ENCODE measurements around the gene NTN1.

NTN1 gene

DNA sequence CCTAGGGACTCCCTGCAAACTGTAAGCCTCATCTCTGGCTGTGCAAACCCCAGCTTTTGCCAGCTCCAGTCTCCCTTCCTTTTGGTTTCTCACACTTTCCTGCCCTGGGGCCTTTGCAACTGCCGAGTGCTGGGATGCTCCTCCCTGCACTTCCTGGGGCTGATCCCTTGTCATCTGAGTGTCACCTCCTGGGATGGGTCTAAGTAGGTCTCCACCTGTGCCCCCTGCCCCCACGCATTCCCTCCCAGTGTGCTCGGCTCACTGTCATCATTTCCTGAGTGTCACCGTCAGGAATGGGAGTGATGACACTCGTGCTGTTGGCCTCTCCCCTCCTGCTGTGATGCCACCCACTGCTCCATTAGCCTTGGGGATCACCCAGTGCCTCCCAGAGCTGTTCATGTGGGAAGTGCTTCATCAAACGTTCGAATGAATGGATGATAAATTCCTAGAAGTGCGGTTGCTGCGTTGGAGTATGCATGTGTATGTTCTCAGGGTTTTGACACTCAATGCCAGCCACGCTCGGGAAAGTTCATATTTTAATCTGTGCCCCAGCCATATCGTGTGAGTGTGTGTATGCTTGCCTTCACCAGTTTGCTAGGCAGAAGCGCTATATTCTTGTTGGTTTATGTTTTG lies 189.9 kb downstream of the NTN1 start:
- H3K9me3 Mint-ChIP-seq = peaks cover 12% of the 10 kb centered on the region
- peaks cover 18% of the 10 kb centered on the region for H3K27me3 Mint-ChIP-seq (ENCODE audit: low read depth)

GRCh38 chr17:9212376-9213302 lies 191.3 kb downstream of the NTN1 start:
- TF ChIP-seq, protein P1, sequence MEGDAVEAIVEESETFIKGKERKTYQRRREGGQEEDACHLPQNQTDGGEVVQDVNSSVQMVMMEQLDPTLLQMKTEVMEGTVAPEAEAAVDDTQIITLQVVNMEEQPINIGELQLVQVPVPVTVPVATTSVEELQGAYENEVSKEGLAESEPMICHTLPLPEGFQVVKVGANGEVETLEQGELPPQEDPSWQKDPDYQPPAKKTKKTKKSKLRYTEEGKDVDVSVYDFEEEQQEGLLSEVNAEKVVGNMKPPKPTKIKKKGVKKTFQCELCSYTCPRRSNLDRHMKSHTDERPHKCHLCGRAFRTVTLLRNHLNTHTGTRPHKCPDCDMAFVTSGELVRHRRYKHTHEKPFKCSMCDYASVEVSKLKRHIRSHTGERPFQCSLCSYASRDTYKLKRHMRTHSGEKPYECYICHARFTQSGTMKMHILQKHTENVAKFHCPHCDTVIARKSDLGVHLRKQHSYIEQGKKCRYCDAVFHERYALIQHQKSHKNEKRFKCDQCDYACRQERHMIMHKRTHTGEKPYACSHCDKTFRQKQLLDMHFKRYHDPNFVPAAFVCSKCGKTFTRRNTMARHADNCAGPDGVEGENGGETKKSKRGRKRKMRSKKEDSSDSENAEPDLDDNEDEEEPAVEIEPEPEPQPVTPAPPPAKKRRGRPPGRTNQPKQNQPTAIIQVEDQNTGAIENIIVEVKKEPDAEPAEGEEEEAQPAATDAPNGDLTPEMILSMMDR (IDR thresholded peaks at IDR 0.05; ENCODE audit: unreplicated experiment in 3 of 3) = no peak
- H3K9me3 Mint-ChIP-seq = peaks cover 20% of the 10 kb centered on the region
- peaks cover 18% of the 10 kb centered on the region for H3K27me3 Mint-ChIP-seq (ENCODE audit: low read depth)
- no peak overlapping the region for H3K27ac Mint-ChIP-seq
- H3K4me1 Mint-ChIP-seq = peaks cover 14% of the 10 kb centered on the region
- no peak overlapping the region for H3K4me3 Mint-ChIP-seq
- peaks cover 15% of the 10 kb centered on the region for H3K36me3 Mint-ChIP-seq (ENCODE audit: low read depth)

More for the DNA sequence above, 189.9 kb downstream of the NTN1 start:
- no peak overlapping the region for H3K4me3 Mint-ChIP-seq
- peak overlapping the region in 1 of 3 experiments; percentile 2 for H3K27ac Mint-ChIP-seq
- TF ChIP-seq, protein P1 (IDR thresholded peaks at IDR 0.05; ENCODE audit: unreplicated experiment in 3 of 3) = no peak
- peaks cover 19% of the 10 kb centered on the region for H3K4me1 Mint-ChIP-seq
- peaks cover 11% of the 10 kb centered on the region for H3K36me3 Mint-ChIP-seq (ENCODE audit: low read depth)

- H3K27ac Mint-ChIP-seq = no peak overlapping the region
- TF ChIP-seq, protein P1 (IDR thresholded peaks at IDR 0.05; ENCODE audit: unreplicated experiment in 3 of 3) = no peak
- H3K36me3 Mint-ChIP-seq (ENCODE audit: low read depth) = peaks cover 15% of the 10 kb centered on the region
- peaks cover 18% of the 10 kb centered on the region for H3K27me3 Mint-ChIP-seq (ENCODE audit: low read depth)
- peaks cover 17% of the 10 kb centered on the region for H3K4me1 Mint-ChIP-seq
- H3K9me3 Mint-ChIP-seq = peaks cover 22% of the 10 kb centered on the region
- no peak overlapping the region for H3K4me3 Mint-ChIP-seq
These were observed 192.0 kb downstream of the NTN1 start for GRCh38 chr17:9213303-9213640.

GRCh38 chr17:9215465-9215864 lies 194.2 kb downstream of the NTN1 start:
- H3K9me3 Mint-ChIP-seq = peaks cover 22% of the 10 kb centered on the region
- TF ChIP-seq, protein P1 (IDR thresholded peaks at IDR 0.05; ENCODE audit: unreplicated experiment in 3 of 3) = no peak
- H3K27ac Mint-ChIP-seq = no peak overlapping the region
- no peak overlapping the region for H3K4me3 Mint-ChIP-seq
- peaks cover 17% of the 10 kb centered on the region for H3K4me1 Mint-ChIP-seq
- peaks cover 15% of the 10 kb centered on the region for H3K27me3 Mint-ChIP-seq (ENCODE audit: low read depth)
- H3K36me3 Mint-ChIP-seq (ENCODE audit: low read depth) = peaks cover 15% of the 10 kb centered on the region

GRCh38 chr17:9217151-9218056 lies 196.1 kb downstream of the NTN1 start:
- Mint-ChIP-seq H3K36me3 (ENCODE audit: low read depth) (peaks cover 15% of the 10 kb centered on the region), H3K9me3 (peaks cover 22% of the 10 kb centered on the region), H3K4me1 (peaks cover 17% of the 10 kb centered on the region), H3K27ac (peak overlapping the region; percentile 2 to 60 (median 39)), H3K27me3 (ENCODE audit: low read depth) (peaks cover 3% of the 10 kb centered on the region), H3K4me3 (no peak overlapping the region)
- TF ChIP-seq, protein P1 (IDR thresholded peaks at IDR 0.05; ENCODE audit: unreplicated experiment in 3 of 3) = no peak

Measured in nephron (organoid).